A549 (cell line): ENCODE data around the gene RASSF6. TPM values are rescaled to one million over a fixed set of nuclear protein-coding genes. Genes with fewer than 3 reads are reported as not detected.
"Not testable (repeated sequence)": the region's sequence is repeated elsewhere in the genome, so short reads cannot be mapped to it uniquely, and the experiment has no call there.

Source experiments
- ATAC-seq, 2 experiments: fragments of 200-7000 bp in 1 of 2; fragments of >200 bp in 1 of 2; cut with Nextera tagmentation in 1 of 2; cut with Tn5 transposase in 1 of 2; 3 replicates each; pipeline versions ENCODE4 v1.8.0 to v1.9.1; 2018 to 2020; ENCODE audit warnings: mild to moderate bottlenecking in 1 of 2, moderate library complexity in 1 of 2
- CTCF ChIA-PET: fragments of 300-600 bp; sonication (Branson Sonifier 250); formaldehyde crosslinking; extraction: SDS; loops from one replicate; lab custom pipeline; 2021; ENCODE audit warnings: antibody characterized with exemption, inconsistent platforms; lab: Yijun Ruan, JAX
- POLR2A ChIA-PET: fragments of 350-600 bp; formaldehyde crosslinking; extraction: SDS; loops from one replicate; lab custom pipeline; 2021; ENCODE audit warnings: antibody characterized with exemption, inconsistent platforms; lab: Yijun Ruan, JAX
- DNase-seq, 2 experiments: peaks; one replicate each; pipeline versions ENCODE4 v3.0.0 to v3.0.0-alpha.2; 2011 to 2016; ENCODE audit warnings: low read depth in 1 of 2, low spot score in 1 of 2
- FAIRE-seq: peaks from 2 replicates; lab custom pipeline; 2011; peaks lifted over from hg19 to GRCh38; lab: Jason Lieb, UNC
- H3K27ac ChIP-seq, 2 experiments: fragments of >200 bp; sonication (Bioruptor Twin); formaldehyde crosslinking; 3 replicates each; pipeline ENCODE4 v1.5.1; 2016 to 2017
- H3K4me1 ChIP-seq: fragments of >200 bp; sonication (Bioruptor Twin); formaldehyde crosslinking; 3 replicates; pipeline ENCODE4 v1.6.1; 2016
- H3K4me2 ChIP-seq: fragments of >200 bp; sonication (Bioruptor Twin); formaldehyde crosslinking; 3 replicates; pipeline ENCODE4 v1.6.1; 2016
- H3K4me3 ChIP-seq: fragments of >200 bp; sonication (Bioruptor Twin); formaldehyde crosslinking; 3 replicates; pipeline ENCODE4 v1.5.1; 2016
- H3K9me3 ChIP-seq: fragments of >200 bp; sonication (Bioruptor Twin); formaldehyde crosslinking; 3 replicates; pipeline ENCODE4 v1.6.1; 2016
- ATOH8 ChIP-seq: fragments of 250-450 bp; sonication (Bioruptor Pico); IDR thresholded peaks from 2 replicates; pipeline ENCODE4 v1.5.0; 2020; ENCODE audit warnings: low read depth, mild to moderate bottlenecking, moderate library complexity
- BHLHE40 ChIP-seq: IDR thresholded peaks from 2 replicates; pipeline ENCODE4 v1.6.1; 2012; ENCODE audit warnings: low read depth, low read length, inconsistent platforms
- CTCF ChIP-seq: fragments of >200 bp; sonication (Bioruptor Twin); formaldehyde crosslinking; IDR thresholded peaks from 3 replicates; pipeline ENCODE4 v1.5.1; 2016
- E2F6 ChIP-seq: IDR thresholded peaks from 2 replicates; pipeline ENCODE4 v1.6.1; 2012; ENCODE audit warnings: low read depth, borderline replicate concordance
- EP300 ChIP-seq, 2 experiments: fragments of >200 bp; sonication (Bioruptor Twin); formaldehyde crosslinking; IDR thresholded peaks; 2 replicates in 1 of 2; 3 replicates in 1 of 2; pipeline ENCODE4 v1.6.1; 2016 to 2017
- HOXA7 ChIP-seq: fragments of 250-450 bp; sonication (Bioruptor Pico); IDR thresholded peaks from 2 replicates; pipeline ENCODE4 v1.5.0; 2020; ENCODE audit warnings: mild to moderate bottlenecking, moderate library complexity
- HOXB5 ChIP-seq: fragments of 250-450 bp; sonication (Bioruptor Pico); IDR thresholded peaks from 2 replicates; pipeline ENCODE4 v1.5.0; 2020; ENCODE audit warnings: mild to moderate bottlenecking, moderate library complexity
- KDM1A ChIP-seq: fragments of 200-600 bp; sonication (generic); IDR thresholded peaks from 2 replicates; pipeline ENCODE4 v1.6.1; 2016; ENCODE audit warnings: low read depth, mild to moderate bottlenecking
- MAFK ChIP-seq: fragments of 450-650 bp; IDR thresholded peaks from 2 replicates; pipeline ENCODE4 v1.6.1; 2014; ENCODE audit not compliant: partially characterized antibody
- MYC ChIP-seq: IDR thresholded peaks from 2 replicates; pipeline ENCODE4 v1.6.1; 2012; ENCODE audit warnings: mild to moderate bottlenecking, inconsistent platforms, low read length, improper control_type of control experiment, borderline replicate concordance
- NPAS2 ChIP-seq: fragments of 250-450 bp; sonication (Bioruptor Pico); IDR thresholded peaks from 2 replicates; pipeline ENCODE4 v1.8.0; 2022; ENCODE audit warnings: mild to moderate bottlenecking, moderate library complexity, borderline replicate concordance
- PBX3 ChIP-seq: IDR thresholded peaks from 2 replicates; pipeline ENCODE4 v1.6.1; 2012
- PHF8 ChIP-seq: fragments of 200-600 bp; sonication (generic); IDR thresholded peaks from 2 replicates; pipeline ENCODE4 v1.6.1; 2016; ENCODE audit warnings: low read depth, mild to moderate bottlenecking, antibody characterized with exemption, moderate library complexity, borderline replicate concordance
- POLR2A ChIP-seq: IDR thresholded peaks from 2 replicates; pipeline ENCODE4 v1.6.1; 2012; ENCODE audit warnings: mild to moderate bottlenecking, low read length
- RNF2 ChIP-seq: fragments of 200-600 bp; sonication (generic); IDR thresholded peaks from 2 replicates; pipeline ENCODE4 v1.6.1; 2016; ENCODE audit warnings: low read depth, mild to moderate bottlenecking, antibody characterized with exemption, moderate library complexity, borderline replicate concordance
- SREBF2 ChIP-seq: fragments of 450-650 bp; IDR thresholded peaks from 2 replicates; pipeline ENCODE4 v1.6.1; 2014; ENCODE audit warnings: mild to moderate bottlenecking, moderate library complexity
- ZC3H11A ChIP-seq: fragments of 450-650 bp; IDR thresholded peaks from 2 replicates; pipeline ENCODE4 v1.6.1; 2014; ENCODE audit warnings: antibody characterized with exemption, mild to moderate bottlenecking
- WGBS: methylation state at CpG from one replicate; pipeline ENCODE4 v1.1.6; 2017; ENCODE audit errors: missing lambda C conversion rate; 5-methylcytosine and 5-hydroxymethylcytosine counted together
- polyA plus RNA-seq, 4 experiments: library from polyadenylated mRNA; depleted of rRNA in 3 of 4; stranded (reverse); fragments of >200 nt; fragmentation: RNase III in 1 of 4; extraction: RNeasy Plus Mini Kit Qiagen cat#74134 plus additional on column Dnase treatment in 1 of 4; gene quantifications; 2 replicates in 3 of 4; 3 replicates in 1 of 4; pipeline ENCODE4 v1.2.3, GENCODE V29; 2011 to 2017

The RASSF6 gene
- polyA plus RNA-seq, 2 of the 4 experiments (the other 2 are of a cell fraction): 1.8 to 5.9 TPM

GRCh38 chr4:73646117-73646516 is 25.9 kb upstream of the RASSF6 start:
- H3K4me2 ChIP-seq: no peak overlapping the region
- no peak overlapping the region for H3K4me3 ChIP-seq
- no peak for TF ChIP-seq MAFK
- TF ChIP-seq, all 56 proteins: peak for 0
- POLR2A ChIA-PET: no interaction called here
- no peak overlapping the region for H3K27ac ChIP-seq
- WGBS: 75% methylated on average over 6 of the region's 6 CpGs
- H3K4me1 ChIP-seq: no peaks in the 10 kb centered on the region
- FAIRE-seq (no peak), DNase-seq (no peak), ATAC-seq (no peak)
- no peaks in the 10 kb centered on the region for H3K9me3 ChIP-seq
- CTCF ChIA-PET: interaction anchor here (0.8 to 3.2 kb wide), 2 partner anchors 56 to 72 kb away, joined by 3 to 12 read pairs; no protein-coding TSS in a partner anchor

- no peak overlapping the region for H3K4me2 ChIP-seq
- ChIA-PET POLR2A (no interaction called here), CTCF (interaction anchor here (1.2 kb wide), 1 partner anchor 58 kb away, joined by 3 read pairs; no protein-coding TSS in a partner anchor)
- no peak overlapping the region for H3K27ac ChIP-seq
- ATAC-seq (no peak), DNase-seq (no peak), FAIRE-seq (no peak)
- no peak for TF ChIP-seq HOXB5
- no peak for TF ChIP-seq ATOH8 (CRISPR knock-in tag)
- no peak for TF ChIP-seq RNF2
- TF ChIP-seq E2F6: no peak
- TF ChIP-seq CTCF: no peak
- TF ChIP-seq HOXA7: no peak
- TF ChIP-seq ZC3H11A: no peak
- no peak for TF ChIP-seq PHF8
- TF ChIP-seq BHLHE40: no peak
- TF ChIP-seq SREBF2: no peak
- no peak for TF ChIP-seq EP300 (IDR thresholded peaks at IDR 0.05)
- no peak for TF ChIP-seq POLR2A
- TF ChIP-seq MYC: no peak
- no peak for TF ChIP-seq PBX3
- TF ChIP-seq NPAS2: no peak
- TF ChIP-seq KDM1A: no peak
- H3K4me1 ChIP-seq: no peaks in the 10 kb centered on the region
- 100% methylated on average over 1 of the region's 2 CpGs for WGBS
- H3K9me3 ChIP-seq: no peaks in the 10 kb centered on the region
- no peak overlapping the region for H3K4me3 ChIP-seq
Measured at GRCh38 chr4:73631565-73632226, 11.5 kb upstream of the RASSF6 start.

- H3K4me2 ChIP-seq, DNase-seq, H3K4me1 ChIP-seq, H3K4me3 ChIP-seq, H3K27ac ChIP-seq, POLR2A ChIA-PET, H3K9me3 ChIP-seq, CTCF ChIA-PET, ATAC-seq, FAIRE-seq: not testable (repeated sequence)
- 50% methylated on average over 1 of the region's 1 CpG for WGBS
Measured at GRCh38 chr4:73628834-73629233, 8.6 kb upstream of the RASSF6 start.
